Panc1 (cell line): ENCODE data around the gene TRAM2. TPM values are rescaled to one million over a fixed set of nuclear protein-coding genes. Genes with fewer than 3 reads are reported as not detected.

Source experiments
- ATAC-seq: fragments of 200-7000 bp; cut with Tn5 transposase; 2 replicates; pipeline ENCODE4 v1.9.1; 2020; ENCODE audit warnings: mild to moderate bottlenecking, moderate library complexity
- BruUV-seq: library from RNA; stranded (reverse); fragments of 400-500 nt; replicated peaks from 2 replicates; lab custom pipeline; 2021; lab: Mats Ljungman, UMichigan
- CTCF ChIA-PET: fragments of 300-600 bp; sonication (Branson Sonifier 250); formaldehyde crosslinking; loops from one replicate; lab custom pipeline; 2022; ENCODE audit warnings: antibody characterized with exemption; lab: Charles Lee
- POLR2A ChIA-PET: fragments of 300-600 bp; sonication (Branson Sonifier 250); formaldehyde crosslinking; loops from one replicate; lab custom pipeline; 2022; ENCODE audit warnings: antibody characterized with exemption; lab: Charles Lee
- DNase-seq: peaks from one replicate; pipeline ENCODE4 v3.0.0-alpha.2; 2010; ENCODE audit warnings: low read depth, low spot score
- H3K27ac ChIP-seq: 2 replicates; pipeline ENCODE4 v1.5.1; 2011; ENCODE audit warnings: mild to moderate bottlenecking, low read length, inconsistent platforms
- H3K27me3 ChIP-seq: fragments of 200-500 bp; sonication (Bioruptor generic); 2 replicates; pipeline ENCODE4 v1.6.0; 2014; ENCODE audit warnings: low read length, inconsistent platforms; ENCODE audit not compliant: control insufficient read depth, insufficient read depth
- H3K36me3 ChIP-seq: fragments of 200-500 bp; sonication (Bioruptor generic); 2 replicates; pipeline ENCODE4 v1.5.1; 2014; ENCODE audit warnings: inconsistent platforms, mild to moderate bottlenecking, low read length, moderate library complexity; ENCODE audit not compliant: control insufficient read depth, insufficient read depth
- H3K4me1 ChIP-seq: 2 replicates; pipeline ENCODE4 v1.5.1; 2011; ENCODE audit warnings: inconsistent platforms, mild to moderate bottlenecking, low read length, moderate library complexity; ENCODE audit not compliant: control insufficient read depth, insufficient read depth
- H3K4me3 ChIP-seq, 2 experiments: 2 replicates each; pipeline ENCODE4 v1.5.1; 2011 to 2012; ENCODE audit warnings: low read depth in 2 of 2, low read length in 2 of 2, mild to moderate bottlenecking in 2 of 2, inconsistent platforms in 1 of 2, moderate library complexity in 1 of 2
- H3K9me3 ChIP-seq: fragments of 200-500 bp; sonication (Bioruptor generic); 2 replicates; pipeline ENCODE4 v1.5.1; 2014; ENCODE audit warnings: low read depth, mild to moderate bottlenecking, inconsistent platforms, low read length, moderate library complexity; ENCODE audit not compliant: control insufficient read depth, insufficient read depth
- POLR2AphosphoS5 ChIP-seq: IDR thresholded peaks from 2 replicates; pipeline ENCODE4 v1.6.1; 2012; ENCODE audit warnings: mild to moderate bottlenecking, low read depth, low read length, moderate library complexity
- SIN3A ChIP-seq: IDR thresholded peaks from 2 replicates; pipeline ENCODE4 v1.6.1; 2012; ENCODE audit warnings: low read depth, mild to moderate bottlenecking, low read length, moderate library complexity, borderline replicate concordance; ENCODE audit not compliant: insufficient read depth
- TCF7L2 ChIP-seq: IDR thresholded peaks from 2 replicates; pipeline ENCODE4 v1.6.1; 2011; ENCODE audit warnings: mild to moderate bottlenecking, low read depth, low read length, inconsistent platforms
- in situ Hi-C: cut with HindIII; loops from 2 replicates; pipeline ENCODE4 v1.10.0; 2016; ENCODE audit warnings: low sequenced_read_pairs, low pct_unique_long_range_greater_than_20kb
- intact Hi-C: fragments of 100-400 bp; cut with micrococcal nuclease; formaldehyde crosslinking; loops from one replicate; pipeline ENCODE4 v1.10.0; 2022; ENCODE audit not compliant: unreplicated experiment
- total RNA-seq: library from RNA; stranded (reverse); gene quantifications from one replicate; pipeline ENCODE4 v1.2.1, GENCODE V29; 2021; ENCODE audit not compliant: unreplicated experiment
- TF ChIP-seq, protein P1 (sequence below): fragments of 450-650 bp; IDR thresholded peaks from 2 replicates; pipeline ENCODE4 v1.5.1; 2017; ENCODE audit warnings: mild to moderate bottlenecking
- TF ChIP-seq, protein P2 (sequence below), 2 experiments: IDR thresholded peaks; 2 replicates each; pipeline ENCODE4 v1.6.1; 2011 to 2012; ENCODE audit warnings: low read depth in 2 of 2, control low read depth in 1 of 2, low read length in 1 of 2, mild to moderate bottlenecking in 1 of 2, moderate library complexity in 1 of 2; ENCODE audit not compliant: insufficient read depth in 1 of 2

Gene TRAM2
- total RNA-seq, 1 experiment from 2014 or later: 56.7 TPM

DNA sequence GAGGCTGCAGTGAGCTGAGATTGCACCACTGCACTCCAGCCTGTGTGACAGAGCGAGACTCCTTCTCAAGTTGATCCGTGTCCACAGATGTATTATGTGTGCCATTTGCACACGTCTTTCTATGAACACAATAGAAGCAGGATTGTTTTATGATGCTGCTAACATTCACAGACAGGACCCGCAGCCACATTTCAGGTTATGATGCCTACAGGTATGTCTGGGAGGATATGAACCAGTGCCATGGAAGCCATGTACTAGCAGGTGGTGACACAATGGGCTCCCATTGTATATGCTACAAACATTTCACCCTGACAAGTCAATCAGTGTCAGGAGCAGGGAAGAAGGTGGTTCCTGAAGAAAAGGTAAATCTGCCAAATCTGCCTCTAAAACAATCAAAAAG, 4.3 kb downstream of the TRAM2 start:
- intact Hi-C loops: no loop called here
- no TSS peak for BruUV-seq
- H3K27ac ChIP-seq: peak overlapping the region; percentile 82
- ATAC-seq (no peak), DNase-seq (no peak)
- 0 out of 2 replicates have a peak, but pooled peaks cover 2% of the 10 kb centered on the region for H3K36me3 ChIP-seq
- TF ChIP-seq SIN3A (no peak), POLR2AphosphoS5 (no peak), TCF7L2 (no peak)
- TF ChIP-seq, protein P1, sequence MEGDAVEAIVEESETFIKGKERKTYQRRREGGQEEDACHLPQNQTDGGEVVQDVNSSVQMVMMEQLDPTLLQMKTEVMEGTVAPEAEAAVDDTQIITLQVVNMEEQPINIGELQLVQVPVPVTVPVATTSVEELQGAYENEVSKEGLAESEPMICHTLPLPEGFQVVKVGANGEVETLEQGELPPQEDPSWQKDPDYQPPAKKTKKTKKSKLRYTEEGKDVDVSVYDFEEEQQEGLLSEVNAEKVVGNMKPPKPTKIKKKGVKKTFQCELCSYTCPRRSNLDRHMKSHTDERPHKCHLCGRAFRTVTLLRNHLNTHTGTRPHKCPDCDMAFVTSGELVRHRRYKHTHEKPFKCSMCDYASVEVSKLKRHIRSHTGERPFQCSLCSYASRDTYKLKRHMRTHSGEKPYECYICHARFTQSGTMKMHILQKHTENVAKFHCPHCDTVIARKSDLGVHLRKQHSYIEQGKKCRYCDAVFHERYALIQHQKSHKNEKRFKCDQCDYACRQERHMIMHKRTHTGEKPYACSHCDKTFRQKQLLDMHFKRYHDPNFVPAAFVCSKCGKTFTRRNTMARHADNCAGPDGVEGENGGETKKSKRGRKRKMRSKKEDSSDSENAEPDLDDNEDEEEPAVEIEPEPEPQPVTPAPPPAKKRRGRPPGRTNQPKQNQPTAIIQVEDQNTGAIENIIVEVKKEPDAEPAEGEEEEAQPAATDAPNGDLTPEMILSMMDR: no peak
- TF ChIP-seq, protein P2, sequence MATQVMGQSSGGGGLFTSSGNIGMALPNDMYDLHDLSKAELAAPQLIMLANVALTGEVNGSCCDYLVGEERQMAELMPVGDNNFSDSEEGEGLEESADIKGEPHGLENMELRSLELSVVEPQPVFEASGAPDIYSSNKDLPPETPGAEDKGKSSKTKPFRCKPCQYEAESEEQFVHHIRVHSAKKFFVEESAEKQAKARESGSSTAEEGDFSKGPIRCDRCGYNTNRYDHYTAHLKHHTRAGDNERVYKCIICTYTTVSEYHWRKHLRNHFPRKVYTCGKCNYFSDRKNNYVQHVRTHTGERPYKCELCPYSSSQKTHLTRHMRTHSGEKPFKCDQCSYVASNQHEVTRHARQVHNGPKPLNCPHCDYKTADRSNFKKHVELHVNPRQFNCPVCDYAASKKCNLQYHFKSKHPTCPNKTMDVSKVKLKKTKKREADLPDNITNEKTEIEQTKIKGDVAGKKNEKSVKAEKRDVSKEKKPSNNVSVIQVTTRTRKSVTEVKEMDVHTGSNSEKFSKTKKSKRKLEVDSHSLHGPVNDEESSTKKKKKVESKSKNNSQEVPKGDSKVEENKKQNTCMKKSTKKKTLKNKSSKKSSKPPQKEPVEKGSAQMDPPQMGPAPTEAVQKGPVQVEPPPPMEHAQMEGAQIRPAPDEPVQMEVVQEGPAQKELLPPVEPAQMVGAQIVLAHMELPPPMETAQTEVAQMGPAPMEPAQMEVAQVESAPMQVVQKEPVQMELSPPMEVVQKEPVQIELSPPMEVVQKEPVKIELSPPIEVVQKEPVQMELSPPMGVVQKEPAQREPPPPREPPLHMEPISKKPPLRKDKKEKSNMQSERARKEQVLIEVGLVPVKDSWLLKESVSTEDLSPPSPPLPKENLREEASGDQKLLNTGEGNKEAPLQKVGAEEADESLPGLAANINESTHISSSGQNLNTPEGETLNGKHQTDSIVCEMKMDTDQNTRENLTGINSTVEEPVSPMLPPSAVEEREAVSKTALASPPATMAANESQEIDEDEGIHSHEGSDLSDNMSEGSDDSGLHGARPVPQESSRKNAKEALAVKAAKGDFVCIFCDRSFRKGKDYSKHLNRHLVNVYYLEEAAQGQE (IDR thresholded peaks at IDR 0.05; ENCODE audit: insufficient read depth in 1 of 2, low read depth in 2 of 2, low read length in 1 of 2): no peak
- ChIA-PET POLR2A (no interaction called here), CTCF (no interaction called here)
- no peaks in the 10 kb centered on the region for H3K27me3 ChIP-seq
- H3K9me3 ChIP-seq: no peaks in the 10 kb centered on the region
- in situ Hi-C loops: no loop called here
- H3K4me1 ChIP-seq: peaks cover 50% of the 10 kb centered on the region
- H3K4me3 ChIP-seq: no peak overlapping the region

DNA sequence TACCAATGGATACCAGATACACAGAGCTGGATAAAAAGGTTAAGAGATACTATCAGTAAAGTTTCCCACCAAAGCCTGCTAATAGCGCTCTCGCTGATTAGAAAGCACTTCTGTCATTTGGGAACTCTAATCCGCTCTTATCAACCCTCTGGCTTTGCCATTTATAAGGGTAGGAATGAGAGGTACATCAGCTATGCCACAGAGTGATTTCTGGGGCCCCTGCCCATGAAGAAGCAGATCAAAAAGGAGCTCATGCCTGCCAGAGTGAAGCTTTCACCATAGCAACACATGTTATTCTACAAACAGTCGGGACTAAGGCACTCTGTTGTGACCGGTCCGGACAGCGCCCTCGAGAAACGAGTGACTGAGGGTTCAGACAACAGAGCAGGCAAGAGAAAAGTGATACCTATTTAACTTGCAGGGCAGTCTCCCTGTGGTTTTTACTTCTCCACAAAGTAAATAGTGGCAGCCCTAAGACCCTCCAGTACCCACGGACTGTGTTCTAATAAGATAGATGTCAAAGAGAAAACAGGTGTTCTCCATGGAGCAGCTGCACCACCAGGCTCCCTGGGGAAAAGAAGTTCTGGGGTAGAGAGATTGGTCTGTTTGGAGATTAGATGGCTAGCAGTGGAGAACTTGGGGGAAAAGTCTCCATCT, 5.6 kb downstream of the TRAM2 start:
- peaks cover 56% of the 10 kb centered on the region for H3K4me1 ChIP-seq
- no peaks in the 10 kb centered on the region for H3K27me3 ChIP-seq
- CTCF ChIA-PET: no interaction called here
- 0 out of 2 replicates have a peak, but pooled peaks cover 2% of the 10 kb centered on the region for H3K36me3 ChIP-seq
- in situ Hi-C loops: no loop called here
- H3K9me3 ChIP-seq: no peaks in the 10 kb centered on the region
- ATAC-seq (no peak), DNase-seq (no peak)
- intact Hi-C loops: no loop called here
- no TSS peak for BruUV-seq
- peak overlapping the region; percentile 20; the same call in 1 of the 2 replicates for H3K27ac ChIP-seq
- H3K4me3 ChIP-seq: no peak overlapping the region
- TF ChIP-seq, protein P1: no peak
- TF ChIP-seq, protein P2 (IDR thresholded peaks at IDR 0.05; ENCODE audit: insufficient read depth in 1 of 2, low read depth in 2 of 2, low read length in 1 of 2): no peak
- TF ChIP-seq TCF7L2 (no peak), POLR2AphosphoS5 (no peak), SIN3A (no peak)
- POLR2A ChIA-PET: interaction anchor here (0.6 kb wide), 1 partner anchor 18 kb away, joined by 5 read pairs; no protein-coding TSS in a partner anchor
